Retina (tissue), 1 donor: ENCODE data around the gene IQGAP3.
"Not testable (repeated sequence)": the region's sequence is repeated elsewhere in the genome, so short reads cannot be mapped to it uniquely, and the experiment has no call there.

ENCODE experiments used
- DNase-seq: peaks from one replicate; pipeline ENCODE4 v3.0.0-alpha.2; 2016

IQGAP3 gene, protein sequence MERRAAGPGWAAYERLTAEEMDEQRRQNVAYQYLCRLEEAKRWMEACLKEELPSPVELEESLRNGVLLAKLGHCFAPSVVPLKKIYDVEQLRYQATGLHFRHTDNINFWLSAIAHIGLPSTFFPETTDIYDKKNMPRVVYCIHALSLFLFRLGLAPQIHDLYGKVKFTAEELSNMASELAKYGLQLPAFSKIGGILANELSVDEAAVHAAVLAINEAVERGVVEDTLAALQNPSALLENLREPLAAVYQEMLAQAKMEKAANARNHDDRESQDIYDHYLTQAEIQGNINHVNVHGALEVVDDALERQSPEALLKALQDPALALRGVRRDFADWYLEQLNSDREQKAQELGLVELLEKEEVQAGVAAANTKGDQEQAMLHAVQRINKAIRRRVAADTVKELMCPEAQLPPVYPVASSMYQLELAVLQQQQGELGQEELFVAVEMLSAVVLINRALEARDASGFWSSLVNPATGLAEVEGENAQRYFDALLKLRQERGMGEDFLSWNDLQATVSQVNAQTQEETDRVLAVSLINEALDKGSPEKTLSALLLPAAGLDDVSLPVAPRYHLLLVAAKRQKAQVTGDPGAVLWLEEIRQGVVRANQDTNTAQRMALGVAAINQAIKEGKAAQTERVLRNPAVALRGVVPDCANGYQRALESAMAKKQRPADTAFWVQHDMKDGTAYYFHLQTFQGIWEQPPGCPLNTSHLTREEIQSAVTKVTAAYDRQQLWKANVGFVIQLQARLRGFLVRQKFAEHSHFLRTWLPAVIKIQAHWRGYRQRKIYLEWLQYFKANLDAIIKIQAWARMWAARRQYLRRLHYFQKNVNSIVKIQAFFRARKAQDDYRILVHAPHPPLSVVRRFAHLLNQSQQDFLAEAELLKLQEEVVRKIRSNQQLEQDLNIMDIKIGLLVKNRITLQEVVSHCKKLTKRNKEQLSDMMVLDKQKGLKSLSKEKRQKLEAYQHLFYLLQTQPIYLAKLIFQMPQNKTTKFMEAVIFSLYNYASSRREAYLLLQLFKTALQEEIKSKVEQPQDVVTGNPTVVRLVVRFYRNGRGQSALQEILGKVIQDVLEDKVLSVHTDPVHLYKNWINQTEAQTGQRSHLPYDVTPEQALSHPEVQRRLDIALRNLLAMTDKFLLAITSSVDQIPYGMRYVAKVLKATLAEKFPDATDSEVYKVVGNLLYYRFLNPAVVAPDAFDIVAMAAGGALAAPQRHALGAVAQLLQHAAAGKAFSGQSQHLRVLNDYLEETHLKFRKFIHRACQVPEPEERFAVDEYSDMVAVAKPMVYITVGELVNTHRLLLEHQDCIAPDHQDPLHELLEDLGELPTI (N-terminal part only)

DNA sequence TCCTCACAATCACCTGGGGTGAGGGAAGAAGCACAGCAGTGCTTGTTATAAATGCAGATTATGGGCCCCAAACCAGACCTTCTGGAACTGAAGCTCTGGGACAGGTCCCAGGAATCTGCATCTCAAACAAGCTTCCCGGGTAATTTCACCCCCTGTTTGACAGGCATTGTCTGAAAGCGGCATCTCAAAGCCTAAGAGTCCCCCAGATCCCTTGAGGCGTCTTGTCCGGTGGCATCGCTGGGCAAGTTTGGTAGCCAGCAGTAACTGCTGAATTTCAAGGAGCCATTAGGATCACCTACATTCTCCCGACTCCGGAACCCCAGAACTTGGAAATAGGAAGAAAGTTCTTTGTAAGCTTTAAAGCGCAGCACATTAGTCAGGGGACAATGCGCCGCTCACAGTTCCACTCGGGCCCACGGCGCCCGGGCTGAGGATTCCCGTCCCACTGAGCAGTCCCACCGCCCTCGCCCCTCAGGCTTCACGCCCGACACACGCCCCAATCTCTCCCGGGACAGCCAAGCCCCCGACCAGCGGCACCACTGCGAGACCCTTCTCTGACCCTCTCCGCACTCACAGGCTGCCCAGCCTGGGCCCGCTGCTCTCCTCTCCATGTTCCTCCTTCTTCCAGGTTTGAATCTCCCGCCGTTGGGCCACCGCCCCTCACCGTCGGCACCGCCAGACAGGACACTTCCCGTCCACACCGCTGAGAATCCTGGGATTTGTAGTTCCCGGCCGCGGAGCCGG, at the start of gene IQGAP3:
Gene IQGAP3, minus strand, starts transcription at position 647 of the 744 bp plus-strand sequence. Its CDS starts 36 bp downstream, at position 611.
- DNase-seq = peak; percentile 90

DNA sequence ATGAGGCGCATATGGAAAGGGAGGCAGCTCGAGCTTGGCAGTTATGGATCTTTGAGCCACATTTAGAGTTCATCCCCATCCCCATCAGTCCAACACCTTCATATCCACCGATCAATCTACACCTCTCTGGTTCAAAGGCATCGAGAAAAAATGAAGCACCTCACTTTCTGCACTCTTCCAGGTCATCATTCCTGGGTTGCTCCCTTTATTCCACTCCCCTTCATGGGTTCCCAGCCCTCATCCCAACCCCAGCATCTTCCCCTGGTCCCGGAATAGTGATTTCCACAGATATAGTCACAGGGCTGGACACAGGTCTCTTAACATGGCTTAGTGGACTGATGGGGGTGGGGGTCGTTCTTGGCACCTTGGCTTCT, 47.2 kb upstream of the IQGAP3 start:
- no peak for DNase-seq

DNA sequence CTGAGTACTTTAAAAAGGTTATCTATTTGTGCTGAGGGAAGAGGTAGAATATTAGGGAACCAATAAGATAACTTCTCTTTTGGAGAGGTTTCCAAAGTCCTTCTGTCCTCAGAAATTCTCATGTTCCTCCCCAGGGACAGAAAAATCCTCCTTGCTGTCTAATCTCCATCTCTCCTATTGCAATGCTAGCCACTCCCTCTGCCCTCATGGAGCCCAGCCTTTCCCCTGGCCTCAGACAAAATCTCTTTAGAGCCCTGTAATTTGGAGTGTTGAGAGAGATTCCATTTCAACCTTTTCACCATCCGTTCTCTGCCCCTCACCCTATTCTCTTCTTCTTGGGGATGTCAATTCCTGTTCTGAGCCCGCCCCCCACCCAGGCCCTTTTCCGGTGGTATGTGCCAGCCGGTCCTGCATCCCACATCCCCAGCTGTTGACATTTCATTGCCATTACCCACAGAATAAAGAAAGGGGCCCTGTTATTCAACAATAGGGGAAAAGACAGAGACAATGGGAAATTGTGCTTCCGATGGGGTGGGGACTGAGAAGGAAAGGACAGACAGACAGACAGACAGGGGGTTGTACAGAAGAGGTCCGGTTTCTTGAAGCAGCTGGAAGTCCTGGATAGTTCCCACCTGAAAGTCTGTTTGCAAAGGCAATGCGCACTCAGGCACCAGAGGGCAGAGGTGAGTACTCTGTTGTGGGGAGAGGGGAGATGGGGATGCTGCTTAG, 46.7 kb upstream of the IQGAP3 start, which contains the start of gene HAPLN2:
Gene HAPLN2, plus strand, starts transcription at position 563 of the 729 bp plus-strand sequence. CDS start 4,076 bp downstream, outside the sequence.
- no peak for DNase-seq

DNA sequence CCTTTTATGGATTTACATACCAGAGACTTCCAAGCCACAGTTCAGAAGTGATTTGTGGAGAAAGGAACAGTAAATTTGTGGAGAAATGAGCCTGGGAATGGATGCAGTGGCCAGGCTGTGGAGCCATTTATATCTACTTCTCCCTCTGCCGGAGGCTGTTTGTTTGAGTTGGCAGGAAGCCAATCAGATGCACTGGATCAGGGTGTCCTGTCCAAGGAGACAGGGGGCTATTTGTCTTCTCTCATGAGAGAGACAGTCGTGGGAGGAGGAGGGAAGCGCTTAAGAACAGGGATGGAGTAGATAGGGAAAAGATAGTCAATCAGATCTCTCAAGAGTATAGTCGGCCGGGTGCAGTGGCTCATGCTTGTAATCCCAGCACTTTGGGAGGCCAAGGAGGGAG, 44.1 kb upstream of the IQGAP3 start:
- no peak for DNase-seq

DNA sequence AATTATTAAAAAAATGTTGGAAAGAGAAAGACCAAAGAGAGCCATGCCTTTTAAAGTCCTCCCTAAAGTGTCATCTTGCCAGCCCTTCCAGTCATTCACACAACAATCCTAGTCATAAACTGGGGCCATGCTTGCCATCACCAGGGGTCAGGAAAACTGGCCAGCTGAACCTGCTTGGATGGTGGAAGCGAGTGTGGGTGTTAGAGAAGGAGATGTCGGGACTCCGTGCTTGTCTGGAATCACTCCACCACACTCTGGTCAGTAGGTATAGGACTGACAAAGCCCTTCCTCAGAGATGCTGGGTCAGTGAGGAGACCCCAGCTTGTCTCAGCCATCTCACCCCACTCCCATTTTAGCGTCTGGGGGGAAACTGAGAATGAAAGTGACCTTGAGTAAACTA, 43.6 kb upstream of the IQGAP3 start:
- no peak for DNase-seq

DNA sequence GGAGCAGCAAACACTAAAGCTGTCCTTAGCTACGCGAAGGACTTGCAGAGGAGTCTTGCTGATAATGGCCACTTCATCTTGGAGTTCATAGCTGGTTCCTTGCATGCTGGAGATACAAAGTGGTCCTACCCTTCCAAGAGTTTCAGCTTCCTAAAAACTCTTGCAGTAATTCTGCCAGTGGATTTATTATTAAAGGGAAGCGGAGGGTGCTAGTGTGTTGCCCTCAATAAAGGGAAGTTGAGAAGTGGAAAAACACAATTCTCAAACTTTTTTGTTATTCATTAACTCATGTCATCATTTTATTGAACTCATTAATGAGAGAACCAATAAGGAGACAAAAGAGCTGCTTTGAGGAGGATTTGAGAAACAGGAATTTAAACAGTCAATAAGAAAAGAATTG, 40.3 kb upstream of the IQGAP3 start:
- no peak for DNase-seq

DNA sequence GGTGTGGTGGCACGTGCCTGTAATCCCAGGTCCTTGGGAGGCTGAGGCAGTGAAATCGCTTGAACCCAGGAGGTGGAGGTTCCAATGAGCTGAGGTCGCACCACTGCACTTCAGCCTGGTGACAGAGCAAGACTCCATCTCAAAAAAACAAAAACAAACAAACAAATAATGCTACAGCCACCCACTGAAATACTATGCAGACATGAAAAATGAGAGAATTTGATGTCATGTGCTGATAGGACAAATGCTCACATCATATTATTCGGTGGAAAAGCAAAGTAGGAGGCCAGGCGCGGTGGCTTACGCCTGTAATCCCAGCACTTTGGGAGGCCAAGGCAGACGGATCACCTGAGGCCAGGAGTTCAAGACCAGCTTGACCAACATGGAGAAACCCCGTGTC, 37.7 kb upstream of the IQGAP3 start:
- not testable (repeated sequence) for DNase-seq

DNA sequence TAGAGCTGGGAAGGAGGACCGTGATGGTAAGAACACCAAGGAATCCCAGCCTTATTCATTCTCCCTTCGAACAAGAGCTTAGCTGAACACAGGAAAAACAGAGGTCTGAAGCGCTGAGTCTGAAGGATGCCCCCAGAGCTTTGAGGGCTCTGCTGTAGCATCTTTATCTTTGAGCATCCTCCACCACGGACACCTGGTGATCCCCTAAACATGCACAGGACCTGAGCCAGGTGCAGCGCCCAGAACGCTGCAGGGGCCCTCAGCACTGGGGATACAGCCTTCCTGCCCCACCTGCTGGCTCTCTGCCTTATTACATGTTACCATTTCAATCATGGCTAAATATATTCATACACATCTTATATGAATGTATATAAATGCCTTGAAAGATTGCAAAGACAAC, 36.6 kb upstream of the IQGAP3 start:
- peak; percentile 47 for DNase-seq

DNA sequence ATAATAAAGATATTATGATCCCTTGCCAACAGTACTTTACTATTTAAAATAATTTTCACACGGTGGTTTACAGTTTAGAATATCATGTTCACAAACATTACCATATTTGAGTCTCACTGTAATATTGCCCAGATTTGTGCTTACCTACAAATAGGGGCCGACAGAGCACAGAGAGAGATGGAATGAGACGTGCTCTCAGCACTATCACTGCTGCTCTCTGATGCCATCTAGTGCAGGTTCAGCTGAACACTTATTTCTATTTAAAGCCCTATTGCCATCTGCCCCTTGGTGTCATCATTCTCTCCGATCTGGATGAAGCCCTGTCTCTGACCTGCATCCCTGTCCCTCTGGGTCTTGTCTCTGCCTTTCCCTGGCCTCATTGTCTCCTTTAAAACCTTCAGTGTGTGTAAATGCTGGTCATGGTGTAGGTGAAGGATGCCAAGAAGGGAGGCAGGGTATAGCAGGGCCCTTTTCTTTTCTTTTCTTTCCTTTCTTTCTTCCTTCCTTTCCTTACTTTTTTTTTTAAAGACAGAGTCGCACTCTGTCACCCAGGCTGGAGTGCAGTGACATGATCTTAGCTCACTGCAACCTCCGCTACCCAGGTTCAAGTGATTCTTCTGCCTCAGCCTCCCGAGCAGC, 35.8 kb upstream of the IQGAP3 start:
- peak; percentile 47 for DNase-seq

DNA sequence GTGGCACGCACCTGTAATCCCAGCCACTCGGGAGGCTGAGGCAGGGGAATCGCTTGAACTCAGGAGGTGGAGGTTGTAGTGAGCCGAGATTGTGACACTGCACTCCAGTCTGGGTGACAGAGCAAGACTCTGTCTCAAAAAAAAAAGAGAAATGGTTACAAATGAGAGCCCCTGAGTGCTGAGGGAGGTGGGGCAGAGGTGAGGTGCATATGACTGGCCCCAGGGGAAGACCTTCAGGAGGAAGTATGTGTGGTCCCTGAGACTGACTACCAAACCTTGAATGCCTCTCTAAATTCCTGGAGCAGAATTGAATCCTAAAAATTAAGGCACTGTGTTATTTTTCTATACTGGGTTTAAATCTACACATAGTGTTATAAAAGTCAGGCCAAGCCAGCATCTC, 35.0 kb upstream of the IQGAP3 start:
- DNase-seq = not testable (repeated sequence)

DNA sequence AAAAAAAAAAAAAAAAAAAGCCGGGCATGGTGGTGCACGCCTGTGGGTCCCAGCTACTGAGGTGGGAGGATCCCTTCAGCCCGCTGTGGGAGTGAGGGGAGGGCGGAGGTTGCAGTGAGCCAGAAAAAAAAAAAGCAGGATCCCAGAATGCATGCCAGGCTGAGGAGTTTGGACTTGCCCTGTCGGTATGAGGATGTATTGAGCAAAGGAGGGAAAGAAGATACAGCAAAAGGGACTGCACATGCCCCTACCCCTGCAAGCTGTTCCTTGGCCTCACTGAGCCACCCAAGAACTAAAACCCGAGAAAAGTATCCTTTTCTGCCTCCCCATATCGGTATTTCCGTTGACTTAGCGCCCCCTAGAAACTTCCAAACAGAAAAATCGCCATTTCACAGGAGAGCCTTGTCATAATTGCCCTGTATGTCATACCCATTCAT, 30.2 kb upstream of the IQGAP3 start:
- DNase-seq = no peak

DNA sequence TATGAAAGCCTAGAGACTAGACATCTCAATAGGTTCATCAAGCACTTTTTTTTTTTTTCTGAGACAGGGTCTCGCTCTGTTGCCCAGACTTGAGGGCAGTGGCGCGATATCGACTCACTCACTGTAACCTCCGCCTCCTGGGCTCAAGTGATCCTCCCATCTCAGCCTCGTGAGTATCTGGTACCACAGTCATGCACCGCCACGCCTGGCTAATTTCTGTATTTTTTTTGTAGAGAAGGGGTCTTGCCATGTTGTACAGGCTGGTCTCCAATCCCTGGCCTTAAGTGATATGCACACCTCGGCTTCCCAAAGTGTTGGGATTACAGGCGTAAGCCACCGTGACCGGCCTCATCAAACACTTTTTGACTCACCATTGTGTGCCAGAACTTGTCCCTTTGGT, 29.5 kb upstream of the IQGAP3 start:
- no peak for DNase-seq

DNA sequence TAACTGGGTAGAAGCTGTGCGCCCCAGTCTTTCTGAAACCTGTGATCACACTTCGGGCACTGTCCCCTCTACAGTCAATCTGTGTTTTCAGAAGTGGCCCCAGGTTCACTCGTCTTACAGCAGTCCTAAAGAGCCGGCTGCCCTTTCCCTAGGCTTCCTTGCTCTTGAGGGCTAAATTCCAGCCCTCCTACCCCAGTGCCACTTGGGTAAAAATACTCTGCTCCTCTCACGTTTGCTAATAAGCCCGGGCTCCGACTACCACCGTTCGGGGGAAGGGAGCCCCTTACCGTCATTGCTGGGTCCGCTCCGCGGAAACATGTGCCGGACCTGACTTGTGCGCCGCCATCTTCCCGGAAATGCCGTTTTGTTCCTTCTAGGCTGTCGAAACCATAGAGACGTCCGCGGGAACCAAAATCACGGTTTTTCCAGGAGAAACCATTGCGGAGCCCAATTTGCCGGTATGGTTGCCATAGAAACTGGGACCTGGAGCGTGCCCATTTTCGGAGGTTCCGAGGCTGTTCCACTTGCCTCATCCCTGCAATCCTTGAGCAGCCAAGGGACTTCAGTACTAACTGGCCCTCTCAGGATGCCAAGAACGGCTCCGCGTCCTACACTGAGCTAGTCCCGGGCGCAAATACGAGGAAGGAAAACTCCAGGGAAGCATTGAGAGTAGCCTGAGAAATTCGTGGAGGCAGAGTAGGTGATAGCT, 28.9 kb upstream of the IQGAP3 start, which contains the start of gene GPATCH4:
Gene GPATCH4, minus strand, starts transcription at position 358 of the 709 bp plus-strand sequence.
- DNase-seq = peak; percentile 93

DNA sequence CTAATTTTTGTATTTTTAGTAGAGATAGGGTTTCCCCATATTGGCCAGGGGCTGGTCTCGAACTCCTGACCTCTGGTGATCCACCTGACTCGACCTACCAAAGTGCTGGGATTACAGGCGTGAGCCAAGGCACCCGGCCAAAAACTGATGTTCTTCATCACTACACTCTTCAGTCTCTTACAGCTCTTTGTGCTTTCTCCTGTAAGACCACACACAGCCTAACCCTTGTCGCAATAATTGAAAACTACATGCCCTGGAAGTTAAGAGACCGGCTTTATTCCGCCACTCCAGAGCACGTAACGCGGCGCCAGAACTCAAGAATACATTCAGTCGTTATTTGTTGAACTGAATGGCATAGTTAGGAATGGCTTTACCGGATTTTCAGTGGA, 28.4 kb upstream of the IQGAP3 start:
- no peak for DNase-seq

DNA sequence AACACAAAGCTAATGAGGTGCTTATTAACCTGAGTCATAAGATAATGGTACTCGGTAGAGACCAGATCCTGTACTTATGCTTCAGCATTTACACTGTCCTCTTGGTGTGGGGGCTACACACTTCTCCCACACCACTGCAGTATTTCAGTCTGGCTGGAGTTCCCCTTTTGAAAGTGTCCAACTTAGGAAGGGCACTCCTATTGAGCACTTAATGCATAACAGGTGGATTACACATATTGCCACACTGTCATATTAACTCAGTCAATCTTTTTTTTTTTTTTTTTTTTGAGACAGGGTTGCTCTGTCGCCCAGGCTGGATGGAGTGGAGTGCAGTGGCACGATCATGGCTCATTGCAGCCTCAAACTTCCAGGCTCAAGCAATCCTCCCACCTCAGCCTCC, 27.4 kb upstream of the IQGAP3 start:
- DNase-seq = no peak

DNA sequence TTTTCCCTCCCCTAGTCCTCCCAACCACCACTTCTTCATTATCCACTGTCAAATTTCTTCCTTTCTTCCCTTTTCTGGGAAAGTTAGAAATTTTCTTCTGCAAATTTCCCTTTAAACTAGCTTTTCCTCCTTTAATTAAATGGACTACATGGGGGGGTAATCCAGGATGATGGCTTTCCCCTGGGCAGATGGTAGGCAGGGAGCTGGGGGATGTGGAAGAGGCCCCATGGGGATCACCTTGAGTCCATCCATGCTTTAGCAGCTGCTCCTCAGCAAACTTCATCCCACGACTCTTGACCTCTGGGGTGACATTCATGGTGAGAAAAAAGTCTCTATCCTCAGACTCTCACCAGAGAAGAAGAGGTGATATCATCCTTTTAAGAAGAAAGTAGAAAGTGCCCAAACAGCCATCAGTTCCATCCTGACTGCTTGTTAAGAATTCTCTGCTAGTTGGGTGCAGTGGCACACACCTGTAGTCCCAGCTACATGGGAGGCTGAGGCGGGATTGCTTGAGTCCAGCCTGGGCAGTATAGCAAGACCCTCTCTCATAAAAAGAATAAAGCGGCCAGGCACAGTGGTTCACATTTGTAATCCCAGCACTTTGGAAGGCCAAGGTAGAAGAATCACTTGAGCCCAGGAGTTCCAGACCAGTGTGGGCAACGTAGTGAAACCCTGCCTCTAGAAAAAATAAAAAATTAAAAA, 26.5 kb upstream of the IQGAP3 start:
- no peak for DNase-seq

DNA sequence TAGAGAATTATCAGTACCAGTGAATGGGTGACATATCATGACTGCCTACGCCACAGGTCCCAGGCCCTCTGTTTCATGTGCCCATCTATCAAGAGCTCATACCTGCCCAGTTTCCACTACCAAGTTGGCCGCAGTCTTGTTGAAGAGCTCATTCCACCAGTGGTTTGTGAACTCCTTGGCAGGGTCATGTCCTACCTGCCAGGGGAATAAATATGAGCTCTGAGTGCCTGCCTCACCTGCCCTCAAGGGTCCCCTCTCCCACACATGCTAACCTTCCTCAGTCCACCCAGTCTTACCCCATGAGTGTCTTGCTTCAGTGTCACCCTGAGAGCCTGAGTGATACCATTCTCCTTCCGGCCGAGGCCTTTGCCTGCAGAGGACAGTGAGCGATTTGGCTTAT, 25.8 kb upstream of the IQGAP3 start:
- no peak for DNase-seq

DNA sequence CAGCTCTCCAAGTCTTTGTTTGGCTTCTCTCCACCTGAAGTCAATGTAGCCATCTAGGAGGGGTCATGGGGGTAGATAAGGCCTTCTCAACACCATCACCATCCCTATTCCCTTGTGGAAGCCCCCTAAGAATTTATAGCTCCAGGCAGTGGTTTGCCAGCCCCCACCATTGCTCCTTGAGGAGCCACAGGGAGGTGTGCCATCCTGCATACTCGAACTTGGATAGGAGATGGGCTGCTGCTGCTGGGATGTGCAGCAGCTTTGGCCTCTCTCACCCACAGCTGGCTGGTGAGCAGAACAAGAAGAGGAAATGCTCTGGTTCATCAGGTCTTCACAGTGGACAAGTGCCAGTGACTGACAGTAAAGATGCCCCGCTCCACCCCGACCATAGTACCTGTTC, 24.1 kb upstream of the IQGAP3 start:
- no peak for DNase-seq

DNA sequence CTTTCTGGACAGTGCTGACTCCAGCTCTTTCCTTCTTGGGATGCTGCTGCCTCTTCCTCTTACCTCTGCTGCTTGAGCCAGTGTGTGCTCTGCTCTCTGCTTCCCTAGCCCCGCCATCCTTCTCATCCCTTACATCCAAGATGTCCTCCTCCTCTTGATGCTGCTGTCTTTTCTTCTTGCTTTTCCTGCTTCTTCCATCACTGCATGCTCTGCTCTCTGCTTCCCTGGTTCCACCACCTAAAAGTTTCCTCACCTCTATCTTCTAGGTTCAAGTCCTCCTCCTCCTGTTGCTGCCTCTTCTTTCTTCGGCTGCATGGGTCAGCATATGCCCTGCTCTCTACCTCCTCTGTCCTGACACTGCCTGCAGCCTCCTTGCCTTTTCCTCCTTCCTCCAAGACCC, 22.7 kb upstream of the IQGAP3 start:
- DNase-seq = no peak
